Fibroblast of skin of left biceps (primary cell): Measurements from ENCODE around the gene TNFRSF25.
"Not testable (repeated sequence)": the region's sequence is repeated elsewhere in the genome, so short reads cannot be mapped to it uniquely, and the experiment has no call there.

ENCODE experiments used
- DNase-seq, 2 experiments: peaks; one replicate each; pipeline ENCODE4 v3.0.0-alpha.2; 2013; ENCODE audit warnings: low read depth in 2 of 2

Gene TNFRSF25

DNA sequence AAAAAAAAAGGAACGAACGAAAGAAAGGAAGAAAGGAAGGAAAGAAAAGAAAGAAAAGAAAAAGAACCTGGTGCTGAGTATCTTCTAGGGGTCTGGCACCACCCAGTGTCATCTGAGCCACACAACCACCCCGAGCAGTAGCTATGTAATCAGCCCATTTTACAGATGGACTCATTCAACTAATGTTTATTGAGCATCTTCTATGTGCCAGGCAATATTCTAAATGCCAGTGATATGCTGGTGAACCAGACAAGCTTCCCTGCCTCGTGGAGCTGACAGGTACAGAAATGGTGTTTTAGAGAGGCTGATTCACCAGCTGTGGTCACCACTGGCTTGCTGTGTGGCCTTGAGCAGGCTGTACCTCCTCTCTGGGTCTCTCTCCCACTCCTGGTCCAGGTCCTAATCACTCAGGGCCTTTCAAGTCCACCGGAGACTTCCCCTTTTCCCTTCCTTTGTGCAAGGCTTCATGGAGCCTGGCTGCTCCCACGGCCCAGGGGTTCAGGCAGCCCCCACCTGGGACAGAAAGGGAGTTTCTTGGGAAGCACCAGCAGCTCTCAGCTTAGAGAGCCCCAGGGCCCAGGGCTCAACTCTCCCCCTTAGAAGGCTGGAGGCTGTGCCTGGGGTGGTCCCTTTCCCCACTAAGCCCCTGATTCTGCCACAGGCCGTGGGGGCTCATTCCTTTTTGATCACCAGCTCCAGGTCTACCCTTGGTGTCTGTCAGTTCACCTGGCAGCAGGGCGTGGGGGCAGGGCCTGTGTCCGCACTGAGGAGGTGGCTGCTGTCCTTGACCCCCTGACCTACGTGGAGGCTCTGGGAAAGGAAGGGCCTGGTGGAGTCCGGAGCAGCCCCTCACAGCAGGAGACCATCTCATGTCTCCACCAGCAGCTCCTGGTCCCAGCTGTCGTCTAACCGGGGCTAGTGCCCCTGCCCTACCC, 34.1 kb downstream of the TNFRSF25 start:
- DNase-seq, result not testable (repeated sequence)

GRCh38 chr1:6429660-6430411, 36.1 kb downstream of the TNFRSF25 start:
- not testable (repeated sequence) for DNase-seq

GRCh38 chr1:6428453-6428852, 37.5 kb downstream of the TNFRSF25 start:
- not testable (repeated sequence) for DNase-seq

DNA sequence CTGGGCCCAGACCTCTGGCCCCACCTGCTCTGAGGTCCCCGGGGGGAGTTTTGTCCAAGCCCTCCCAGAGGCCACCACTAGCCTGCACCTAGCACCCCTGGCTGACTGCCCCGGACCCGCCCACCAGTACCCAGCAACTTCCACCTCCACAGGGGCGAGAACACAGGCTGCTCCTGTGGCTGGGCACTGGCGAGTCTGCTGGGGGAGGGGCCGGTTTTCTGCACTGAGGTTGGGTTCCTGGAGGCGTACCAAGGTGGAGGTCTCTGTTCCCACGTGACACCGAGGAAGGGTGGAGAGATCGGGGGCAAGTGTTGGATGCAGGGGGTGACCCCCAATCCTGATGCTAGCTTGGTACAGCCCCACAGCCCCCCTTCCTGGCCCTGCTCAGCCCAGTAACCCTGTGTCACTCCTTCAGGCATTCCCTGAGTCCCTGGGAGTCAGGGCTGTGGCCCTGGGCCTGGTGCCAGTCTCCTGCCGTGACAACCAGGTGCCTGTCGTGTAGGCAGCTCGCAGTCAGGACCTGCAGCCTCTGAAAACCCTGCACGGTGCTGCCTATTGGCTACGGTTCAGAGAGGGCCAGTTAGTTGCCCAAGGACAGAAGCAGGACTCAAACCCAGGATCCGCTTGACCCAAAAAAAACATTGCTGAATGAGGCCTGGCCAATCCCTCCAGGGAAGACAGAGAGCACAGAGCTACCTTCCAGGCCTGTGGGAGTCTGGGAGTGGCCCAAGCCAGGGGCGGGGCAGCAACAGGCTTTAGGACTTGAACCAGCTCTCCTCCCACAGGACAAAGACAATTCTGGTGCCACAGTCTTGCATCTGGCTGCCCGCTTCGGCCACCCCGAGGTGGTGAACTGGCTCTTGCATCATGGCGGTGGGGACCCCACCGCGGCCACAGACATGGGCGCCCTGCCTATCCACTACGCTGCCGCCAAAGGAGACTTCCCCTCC, 38.3 kb downstream of the TNFRSF25 start:
- DNase-seq, result no peak

DNA sequence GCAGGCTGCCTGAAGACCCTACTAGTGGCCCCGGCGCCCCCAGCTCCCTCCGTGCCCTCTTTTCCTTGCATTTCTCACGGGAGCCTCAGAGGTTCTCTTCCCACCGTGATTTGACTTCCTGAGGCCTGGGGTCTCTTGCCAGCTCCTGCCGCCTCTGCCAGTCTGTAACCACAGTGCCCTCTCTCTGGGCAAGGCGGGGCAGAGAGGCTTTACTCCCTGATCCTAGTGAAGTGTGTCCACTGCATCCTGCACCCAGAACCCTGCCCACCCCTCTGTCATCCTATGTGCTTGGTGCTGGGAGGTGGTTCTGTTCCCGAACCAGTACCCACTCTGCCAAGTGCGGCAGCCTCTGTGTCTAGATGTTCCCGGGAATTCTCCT, 39.0 kb downstream of the TNFRSF25 start:
- no peak for DNase-seq

- no peak for DNase-seq
These were observed 39.5 kb downstream of the TNFRSF25 start for GRCh38 chr1:6426277-6426971.

- DNase-seq, result no peak
These were observed 40.3 kb downstream of the TNFRSF25 start for GRCh38 chr1:6425658-6426057.

- no peak for DNase-seq
These were observed 41.1 kb downstream of the TNFRSF25 start, which contains the start of gene ESPN for GRCh38 chr1:6424619-6425593. Gene ESPN, plus strand, starts transcription at chr1:6424776. Its CDS starts 180 bp downstream, at chr1:6424956.

DNA sequence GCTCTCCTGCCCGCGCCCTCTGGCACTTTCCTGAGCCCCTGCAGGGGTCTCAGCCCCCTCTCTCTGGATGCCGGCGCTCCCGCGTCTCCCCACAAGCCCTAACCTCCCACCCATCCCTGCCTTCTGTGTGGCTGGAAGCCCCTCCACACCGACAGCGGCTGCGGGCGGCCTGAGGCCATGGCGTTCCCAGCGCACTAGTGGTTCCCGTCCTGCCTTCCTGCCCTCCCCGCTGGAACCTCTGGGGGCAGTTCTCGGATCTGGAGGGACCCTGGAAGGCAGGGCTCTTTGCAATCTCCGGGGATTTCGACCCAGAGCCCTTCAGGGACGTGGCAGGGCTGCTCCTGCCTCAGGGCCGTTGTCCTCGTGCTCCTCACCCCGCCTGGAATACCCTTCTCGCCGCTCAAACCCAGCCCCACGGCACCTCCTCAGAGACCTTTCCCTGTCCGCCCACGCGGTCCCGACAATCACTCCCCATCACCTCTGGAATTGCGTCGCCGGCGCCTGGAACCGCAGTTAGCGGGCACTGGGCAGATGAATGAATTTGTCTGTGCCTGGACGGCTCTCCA, 41.9 kb downstream of the TNFRSF25 start:
- no peak for DNase-seq

- no peak for DNase-seq
These were observed 42.5 kb downstream of the TNFRSF25 start for GRCh38 chr1:6423321-6423999.

GRCh38 chr1:6421266-6421665, 44.7 kb downstream of the TNFRSF25 start:
- DNase-seq, result no peak

- DNase-seq, result no peak
These were observed 45.4 kb downstream of the TNFRSF25 start for GRCh38 chr1:6420454-6421042.

DNA sequence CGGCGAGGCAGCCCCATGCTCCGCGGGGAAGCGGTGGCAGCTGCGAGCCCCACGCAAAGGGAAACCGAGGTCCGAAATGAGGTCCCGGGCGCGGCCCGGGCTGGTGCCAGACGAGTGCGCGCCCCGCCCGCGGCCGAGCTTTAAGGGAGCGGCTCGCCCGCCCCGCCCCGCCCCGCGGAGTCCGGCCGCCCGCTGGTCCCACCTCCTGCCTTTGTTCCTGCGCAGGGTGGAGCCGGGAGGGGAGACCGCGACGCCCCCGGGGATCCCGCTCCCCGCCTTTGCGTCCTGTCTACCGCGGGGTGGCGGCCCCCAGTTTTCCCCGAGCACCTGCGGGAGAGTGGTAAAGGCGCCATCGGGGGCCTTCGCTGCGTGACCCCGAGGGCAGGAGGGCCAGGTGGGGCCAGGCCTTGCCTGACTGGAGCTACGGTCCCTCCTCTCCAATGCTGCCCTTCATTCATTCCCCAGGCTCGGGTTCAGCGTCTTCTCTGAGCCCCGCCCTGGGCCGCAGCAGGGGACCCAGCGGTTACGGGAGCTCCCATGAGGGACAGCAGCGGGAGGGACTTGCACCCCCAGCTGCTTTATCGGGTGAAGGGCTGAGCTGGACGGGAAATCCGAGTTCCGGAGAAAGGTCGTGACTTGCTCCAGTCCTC, 46.0 kb downstream of the TNFRSF25 start, which contains the start of gene HES2:
TSS of gene HES2 (minus strand) at position 116 of the 650 bp plus-strand sequence. CDS start at position 17, 99 bp downstream.
- DNase-seq, result no peak

DNA sequence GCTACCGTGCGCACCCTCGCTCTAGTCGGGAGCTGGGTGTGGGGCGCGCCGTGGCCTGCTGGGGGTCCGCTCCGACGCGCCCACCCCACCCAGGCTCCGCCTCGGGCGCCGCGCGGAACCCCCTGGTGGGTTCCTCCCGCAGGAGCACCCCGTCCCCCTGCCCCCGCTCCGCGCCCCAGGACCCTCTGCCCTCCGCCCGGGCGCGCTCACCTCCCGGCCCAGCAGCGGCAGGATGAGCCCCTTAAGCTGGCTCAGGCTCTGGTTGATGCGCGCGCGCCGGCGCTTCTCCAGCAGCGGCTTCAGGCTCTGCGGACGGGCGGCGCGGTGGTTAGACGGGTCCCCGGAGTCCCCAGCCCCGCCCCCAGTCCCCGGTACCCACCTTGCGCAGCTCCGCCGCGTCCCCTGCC, 46.6 kb downstream of the TNFRSF25 start:
- DNase-seq, result no peak

DNA sequence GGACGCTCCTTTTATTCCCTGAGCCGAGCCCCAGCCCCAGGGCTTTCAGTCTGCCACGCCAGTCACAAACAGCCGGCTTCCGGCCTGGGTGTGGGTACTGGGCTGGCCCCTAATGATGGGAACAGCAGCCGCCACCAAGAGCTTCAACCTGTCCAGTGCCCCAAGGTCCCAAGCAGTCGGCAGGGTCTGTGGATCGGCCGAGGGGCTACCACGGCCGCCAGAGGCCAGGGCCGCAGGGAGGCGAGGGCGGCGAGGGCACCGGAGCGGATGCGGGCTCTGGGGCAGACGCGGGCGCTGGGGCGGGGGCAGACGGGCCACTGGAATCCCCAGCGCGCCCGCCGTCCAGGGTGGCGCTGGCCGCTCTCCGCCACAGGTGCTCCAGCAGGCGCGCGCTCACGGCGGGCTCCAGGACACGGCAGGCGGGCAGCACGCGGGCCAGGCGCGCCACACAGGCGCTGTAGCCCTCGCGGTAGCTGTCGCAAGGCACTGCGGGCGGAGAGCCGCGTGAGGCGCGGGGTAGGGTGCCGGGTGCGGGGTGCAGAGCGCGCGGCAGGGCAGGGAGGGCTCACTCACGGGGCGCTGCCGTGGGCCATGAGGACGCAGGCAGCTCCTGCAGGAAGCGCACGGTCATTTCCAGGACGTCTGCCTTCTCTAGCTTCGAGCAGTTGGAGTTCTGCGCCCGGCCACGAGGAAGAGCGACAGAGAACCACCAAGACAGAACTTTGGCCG, 47.1 kb downstream of the TNFRSF25 start:
- no peak for DNase-seq

DNA sequence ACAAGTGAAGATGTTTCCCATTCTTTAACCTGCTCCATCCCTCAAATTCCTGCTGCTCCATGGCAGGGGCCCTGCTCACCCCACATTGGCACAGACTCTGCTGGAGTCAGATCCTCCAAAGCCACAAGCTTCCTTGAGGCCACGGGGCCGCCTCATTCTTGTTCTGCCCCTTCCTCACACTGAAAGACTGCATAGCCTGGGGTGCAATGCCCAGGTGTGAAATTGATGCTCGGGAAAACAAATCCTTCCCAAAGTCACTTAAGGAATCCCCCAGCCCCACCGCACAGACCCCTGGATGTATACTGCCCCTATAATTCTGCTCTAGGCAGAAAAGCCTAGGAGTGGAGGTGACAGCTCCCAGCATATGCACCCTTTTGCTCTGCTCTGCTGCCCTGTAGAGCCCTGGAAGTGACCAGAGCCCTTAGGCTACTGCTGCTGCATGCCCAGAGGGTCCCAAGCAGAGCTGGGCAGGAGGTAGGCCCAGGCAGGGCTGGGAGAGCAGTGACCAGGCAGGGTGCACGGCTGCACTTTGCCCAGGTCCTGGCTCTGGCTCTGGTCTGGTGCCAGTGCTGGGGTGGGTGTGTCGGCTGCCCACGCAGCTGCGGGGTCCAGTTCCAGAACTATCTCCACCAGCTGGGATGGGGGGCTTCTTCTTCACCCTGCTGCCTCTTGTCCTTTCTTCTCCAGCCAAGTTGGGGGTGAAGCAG, 47.9 kb downstream of the TNFRSF25 start:
- no peak for DNase-seq
